H9 (cell line): Measurements from ENCODE around the gene CACNA1F. TPM values are rescaled to one million over a fixed set of nuclear protein-coding genes. Genes with fewer than 3 reads are reported as not detected.

Experiments
- DNase-seq: peaks from one replicate; pipeline ENCODE4 v3.0.0-alpha.2; 2017
- H2AFZ ChIP-seq: one replicate; pipeline ENCODE4 v1.6.1; 2013; ENCODE audit warnings: mild to moderate bottlenecking, low read length, control low read depth, moderate library complexity
- H2AK5ac ChIP-seq: 2 replicates; pipeline ENCODE4 v1.6.1; 2013; ENCODE audit warnings: low read length, control low read depth, mixed read lengths; ENCODE audit not compliant: insufficient read length
- H2BK120ac ChIP-seq: one replicate; pipeline ENCODE4 v1.6.1; 2013; ENCODE audit warnings: low read depth, mild to moderate bottlenecking, low read length, control low read depth, inconsistent platforms; ENCODE audit not compliant: poor library complexity, severe bottlenecking
- H2BK12ac ChIP-seq: 2 replicates; pipeline ENCODE4 v1.6.1; 2013; ENCODE audit warnings: low read length, control low read depth, mixed read lengths, low read depth; ENCODE audit not compliant: insufficient read length
- H2BK15ac ChIP-seq: 2 replicates; pipeline ENCODE4 v1.6.1; 2013; ENCODE audit warnings: low read depth, low read length, control low read depth
- H2BK20ac ChIP-seq: one replicate; pipeline ENCODE4 v1.6.1; 2013; ENCODE audit warnings: low read depth, mild to moderate bottlenecking, low read length, control low read depth, inconsistent platforms; ENCODE audit not compliant: poor library complexity, severe bottlenecking
- H2BK5ac ChIP-seq: 2 replicates; pipeline ENCODE4 v1.6.1; 2013; ENCODE audit warnings: low read length, control low read depth, mixed read lengths; ENCODE audit not compliant: insufficient read length
- H3K14ac ChIP-seq: 2 replicates; pipeline ENCODE4 v1.6.1; 2013; ENCODE audit warnings: low read length, control low read depth; ENCODE audit not compliant: insufficient read depth
- H3K18ac ChIP-seq: 2 replicates; pipeline ENCODE4 v1.6.1; 2013; ENCODE audit warnings: low read depth, mild to moderate bottlenecking, mixed read lengths, low read length, control low read depth; ENCODE audit not compliant: insufficient read length
- H3K23ac ChIP-seq: 2 replicates; pipeline ENCODE4 v1.6.1; 2013; ENCODE audit warnings: low read length, control low read depth, mixed read lengths, low read depth; ENCODE audit not compliant: insufficient read length
- H3K23me2 ChIP-seq: 2 replicates; pipeline ENCODE4 v1.6.1; 2013; ENCODE audit warnings: low read depth, mild to moderate bottlenecking, mixed read lengths, low read length, control low read depth; ENCODE audit not compliant: insufficient read length, poor library complexity, severe bottlenecking
- H3K27ac ChIP-seq: 2 replicates; pipeline ENCODE4 v1.5.1; 2013; ENCODE audit warnings: low read length, control low read depth, mixed read lengths, low read depth; ENCODE audit not compliant: insufficient read length
- H3K27me3 ChIP-seq: 2 replicates; pipeline ENCODE4 v1.6.1; 2013; ENCODE audit warnings: low read length, control low read depth, inconsistent platforms; ENCODE audit not compliant: insufficient read depth
- H3K4ac ChIP-seq: 2 replicates; pipeline ENCODE4 v1.6.1; 2013; ENCODE audit warnings: low read depth, mild to moderate bottlenecking, control low read depth, inconsistent platforms, low read length, moderate library complexity
- H3K4me1 ChIP-seq: 2 replicates; pipeline ENCODE4 v1.6.1; 2013; ENCODE audit warnings: low read length, control low read depth, inconsistent platforms; ENCODE audit not compliant: insufficient read depth
- H3K4me2 ChIP-seq: 2 replicates; pipeline ENCODE4 v1.6.1; 2013; ENCODE audit warnings: low read length, control low read depth, mixed read lengths; ENCODE audit not compliant: insufficient read length, insufficient read depth
- H3K56ac ChIP-seq: 2 replicates; pipeline ENCODE4 v1.6.1; 2013; ENCODE audit warnings: low read depth, mild to moderate bottlenecking, mixed read lengths, low read length, control low read depth; ENCODE audit not compliant: insufficient read length
- H3K79me1 ChIP-seq: 2 replicates; pipeline ENCODE4 v1.6.1; 2013; ENCODE audit warnings: low read depth, mild to moderate bottlenecking, moderate library complexity, low read length, control low read depth, inconsistent platforms; ENCODE audit not compliant: insufficient read depth, poor library complexity, severe bottlenecking
- H3K79me2 ChIP-seq: 2 replicates; pipeline ENCODE4 v1.6.1; 2013; ENCODE audit warnings: low read length, control low read depth, inconsistent platforms; ENCODE audit not compliant: insufficient read depth
- H3K9ac ChIP-seq: 2 replicates; pipeline ENCODE4 v1.6.1; 2013; ENCODE audit warnings: low read length, control low read depth, mixed read lengths; ENCODE audit not compliant: insufficient read length; ENCODE audit errors: extremely low read depth
- H3K9me3 ChIP-seq: one replicate; pipeline ENCODE4 v1.6.1; 2013; ENCODE audit warnings: low read depth, low read length, inconsistent platforms; ENCODE audit not compliant: control insufficient read depth
- H3T11ph ChIP-seq: one replicate; pipeline ENCODE4 v1.6.1; 2013; ENCODE audit warnings: mild to moderate bottlenecking, low read length, control low read depth, inconsistent platforms
- H4K20me1 ChIP-seq: one replicate; pipeline ENCODE4 v1.6.1; 2013; ENCODE audit not compliant: control insufficient read depth, insufficient read length, insufficient read depth
- H4K5ac ChIP-seq: 2 replicates; pipeline ENCODE4 v1.6.1; 2013; ENCODE audit warnings: low read depth, mild to moderate bottlenecking, mixed read lengths, low read length, control low read depth; ENCODE audit not compliant: insufficient read length
- H4K8ac ChIP-seq: replicated peaks from 2 replicates; pipeline ENCODE4 v1.6.1; 2013; ENCODE audit warnings: low read length, control low read depth, mixed read lengths, low read depth; ENCODE audit not compliant: insufficient read length
- H4K91ac ChIP-seq: 2 replicates; pipeline ENCODE4 v1.6.1; 2013; ENCODE audit warnings: low read depth, mild to moderate bottlenecking, moderate library complexity, mixed read lengths, low read length, control low read depth; ENCODE audit not compliant: insufficient read length
- H3K27ac Mint-ChIP-seq, 3 experiments: 2 replicates in 2 of 3; 3 replicates in 1 of 3; pipeline ENCODE4 v1.8.0; 2020 to 2021; ENCODE audit warnings: mixed read lengths in 3 of 3, mild to moderate bottlenecking in 1 of 3, moderate library complexity in 1 of 3
- H3K27me3 Mint-ChIP-seq: 2 replicates; pipeline ENCODE4 v1.8.0; 2021; ENCODE audit warnings: low read depth, mild to moderate bottlenecking, moderate library complexity, mixed read lengths
- H3K36me3 Mint-ChIP-seq, 3 experiments: 2 replicates in 2 of 3; 3 replicates in 1 of 3; pipeline ENCODE4 v1.8.0; 2020 to 2021; ENCODE audit warnings: low read depth in 3 of 3, mixed read lengths in 3 of 3; ENCODE audit not compliant: insufficient read depth in 1 of 3
- H3K4me1 Mint-ChIP-seq, 2 experiments: 2 replicates each; pipeline ENCODE4 v1.8.0; 2020; ENCODE audit warnings: mixed read lengths in 2 of 2
- H3K4me3 Mint-ChIP-seq, 2 experiments: 2 replicates in 1 of 2; 3 replicates in 1 of 2; pipeline ENCODE4 v1.8.0; 2020 to 2021; ENCODE audit warnings: mild to moderate bottlenecking in 2 of 2, mixed read lengths in 2 of 2, moderate library complexity in 1 of 2
- H3K9me3 Mint-ChIP-seq, 2 experiments: 2 replicates in 1 of 2; 3 replicates in 1 of 2; pipeline ENCODE4 v1.8.0; 2020; ENCODE audit warnings: mild to moderate bottlenecking in 2 of 2, mixed read lengths in 2 of 2, moderate library complexity in 1 of 2
- WGBS: extraction: QIAGEN DNeasy Blood & Tissue Kit; methylation state at CpG from one replicate; pipeline ENCODE4 v1.1.7; 2013; ENCODE audit warnings: missing lambda C conversion rate, low lambda C conversion rate, mixed read lengths; ENCODE audit not compliant: insufficient read length; ENCODE audit errors: extremely low coverage; 5-methylcytosine and 5-hydroxymethylcytosine counted together
- total RNA-seq: library from RNA; stranded (reverse); gene quantifications from 2 replicates; pipeline ENCODE4 v1.2.1, GENCODE V29; 2021
- TF ChIP-seq, protein P1 (sequence below): fragments of 200-600 bp; sonication (generic); conservative IDR thresholded peaks from 3 replicates; pipeline ENCODE4 v1.8.0; 2021; ENCODE audit warnings: antibody characterized with exemption, mild to moderate bottlenecking

CACNA1F gene
- total RNA-seq, 1 experiment from 2014 or later, result 1.4 TPM

GRCh38 chrX:49214416-49214815, 18.7 kb downstream of the CACNA1F start:
- Histone ChIP-seq H3K23ac (no peak overlapping the region), H3K9ac (no peak overlapping the region), H2AK5ac (no peak overlapping the region), H2BK20ac (no peak overlapping the region), H3K4ac (no peak overlapping the region), H3K23me2 (no peaks in the 10 kb centered on the region), H3K79me1 (no peaks in the 10 kb centered on the region), H2AFZ (no peak overlapping the region), H3T11ph (no peak overlapping the region), H3K4me2 (no peak overlapping the region), H2BK120ac (no peak overlapping the region), H3K79me2 (no peaks in the 10 kb centered on the region), H3K56ac (no peak overlapping the region), H3K9me3 (peaks cover 42% of the 10 kb centered on the region), H3K18ac (no peak overlapping the region), H2BK12ac (no peak overlapping the region), H4K8ac (no peak overlapping the region), H2BK5ac (no peak overlapping the region), H4K91ac (no peak overlapping the region), H3K14ac (no peak overlapping the region), H4K20me1 (no peaks in the 10 kb centered on the region), H3K27ac (no peak overlapping the region), H2BK15ac (no peak overlapping the region), H3K27me3 (no peaks in the 10 kb centered on the region), H3K4me1 (no peaks in the 10 kb centered on the region), H4K5ac (no peak overlapping the region)
- no peak for DNase-seq
- no peak overlapping the region for H3K4me3 Mint-ChIP-seq
- TF ChIP-seq, protein P1, sequence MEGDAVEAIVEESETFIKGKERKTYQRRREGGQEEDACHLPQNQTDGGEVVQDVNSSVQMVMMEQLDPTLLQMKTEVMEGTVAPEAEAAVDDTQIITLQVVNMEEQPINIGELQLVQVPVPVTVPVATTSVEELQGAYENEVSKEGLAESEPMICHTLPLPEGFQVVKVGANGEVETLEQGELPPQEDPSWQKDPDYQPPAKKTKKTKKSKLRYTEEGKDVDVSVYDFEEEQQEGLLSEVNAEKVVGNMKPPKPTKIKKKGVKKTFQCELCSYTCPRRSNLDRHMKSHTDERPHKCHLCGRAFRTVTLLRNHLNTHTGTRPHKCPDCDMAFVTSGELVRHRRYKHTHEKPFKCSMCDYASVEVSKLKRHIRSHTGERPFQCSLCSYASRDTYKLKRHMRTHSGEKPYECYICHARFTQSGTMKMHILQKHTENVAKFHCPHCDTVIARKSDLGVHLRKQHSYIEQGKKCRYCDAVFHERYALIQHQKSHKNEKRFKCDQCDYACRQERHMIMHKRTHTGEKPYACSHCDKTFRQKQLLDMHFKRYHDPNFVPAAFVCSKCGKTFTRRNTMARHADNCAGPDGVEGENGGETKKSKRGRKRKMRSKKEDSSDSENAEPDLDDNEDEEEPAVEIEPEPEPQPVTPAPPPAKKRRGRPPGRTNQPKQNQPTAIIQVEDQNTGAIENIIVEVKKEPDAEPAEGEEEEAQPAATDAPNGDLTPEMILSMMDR, result no peak
- H3K36me3 Mint-ChIP-seq, result peaks cover 0 to 13% (median 7%) of the 10 kb centered on the region in 3 experiments; a peak in 3 of 7 replicates
- peaks cover 20% of the 10 kb centered on the region for H3K27me3 Mint-ChIP-seq
- WGBS, result no CpG with 5 or more reads among the region's 2 CpGs
- H3K4me1 Mint-ChIP-seq, result peaks cover 0 to 5% of the 10 kb centered on the region in 2 experiments; a peak in 2 of 4 replicates
- peaks cover 87 to 95% of the 10 kb centered on the region in 2 experiments for H3K9me3 Mint-ChIP-seq
- H3K27ac Mint-ChIP-seq, result no peak overlapping the region
